ENCODE results near the gene NABP1.

- no peak for TF ChIP-seq CTCF (IDR thresholded peaks at IDR 0.05)
- no peak for TF ChIP-seq SIN3A (IDR thresholded peaks at IDR 0.05; ENCODE audit: borderline replicate concordance, insufficient read depth, low read depth, low read length)
- TF ChIP-seq POLR2AphosphoS5 (IDR thresholded peaks at IDR 0.05; ENCODE audit: low read depth, low read length): no peak
These were observed 23.8 kb downstream of the NABP1 start for GRCh38 chr2:191701696-191702095.
